Stimulated activated naive CD8-positive, alpha-beta T cell treated with anti-CD3 and anti-CD28 coated beads, Interleukin-15, amount 100 ng/mL, for 72 hours (primary cell): Measurements from ENCODE around the gene ACER3.
"Not testable (repeated sequence)": the region's sequence is repeated elsewhere in the genome, so short reads cannot be mapped to it uniquely, and the experiment has no call there.

ENCODE experiments used
- ATAC-seq: fragments of 150-1000 bp; cut with Tn5 transposase; 2 replicates; pipeline ENCODE4 v1.10.0; 2021; ENCODE audit warnings: mild to moderate bottlenecking, moderate library complexity
- DNase-seq, 2 donors: peaks; one replicate each; pipeline ENCODE4 v3.0.0; 2021 to 2022
- H3K27ac Mint-ChIP-seq, 2 donors: one replicate each; pipeline ENCODE4 v1.8.0; 2022; ENCODE audit warnings: mild to moderate bottlenecking in 2 of 2, mixed read lengths in 2 of 2, moderate library complexity in 2 of 2
- H3K27me3 Mint-ChIP-seq: one replicate; pipeline ENCODE4 v1.8.0; 2022; ENCODE audit warnings: mixed read lengths
- H3K4me1 Mint-ChIP-seq: one replicate; pipeline ENCODE4 v1.8.0; 2022; ENCODE audit warnings: mild to moderate bottlenecking, mixed read lengths
- H3K4me3 Mint-ChIP-seq, 2 donors: one replicate each; pipeline ENCODE4 v1.8.0; 2022; ENCODE audit warnings: mild to moderate bottlenecking in 2 of 2, mixed read lengths in 2 of 2, moderate library complexity in 1 of 2
- H3K9me3 Mint-ChIP-seq, 2 donors: one replicate each; pipeline ENCODE4 v1.8.0; 2022; ENCODE audit warnings: mixed read lengths in 2 of 2

The ACER3 gene

DNA sequence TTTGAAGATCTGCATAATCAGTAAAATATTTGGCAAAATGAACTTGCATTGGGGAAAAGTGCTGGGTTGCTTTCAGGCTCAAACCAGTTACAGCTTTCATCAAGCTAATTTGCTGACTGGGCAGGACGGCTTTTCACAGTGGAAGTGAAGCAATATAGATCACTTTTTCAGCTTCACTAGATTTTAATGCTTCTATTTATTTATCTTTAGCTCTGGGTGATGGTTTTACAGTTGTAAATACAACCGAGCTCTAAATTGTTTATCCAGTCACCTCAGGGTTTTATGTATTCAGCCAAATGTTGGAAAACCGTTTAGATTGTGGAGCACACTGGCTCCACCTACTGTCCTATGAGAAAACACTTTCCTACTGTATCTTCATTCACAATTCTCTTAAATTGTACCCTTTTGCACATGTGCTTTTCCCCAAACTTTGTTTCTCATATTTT is 58.2 kb downstream of the ACER3 start:
- Mint-ChIP-seq H3K4me3 (no peak overlapping the region), H3K27me3 (no peaks in the 10 kb centered on the region), H3K4me1 (peaks cover 12% of the 10 kb centered on the region), H3K27ac (no peak overlapping the region), H3K9me3 (no peaks in the 10 kb centered on the region)
- DNase-seq = no peak
- ATAC-seq = no peak

DNA sequence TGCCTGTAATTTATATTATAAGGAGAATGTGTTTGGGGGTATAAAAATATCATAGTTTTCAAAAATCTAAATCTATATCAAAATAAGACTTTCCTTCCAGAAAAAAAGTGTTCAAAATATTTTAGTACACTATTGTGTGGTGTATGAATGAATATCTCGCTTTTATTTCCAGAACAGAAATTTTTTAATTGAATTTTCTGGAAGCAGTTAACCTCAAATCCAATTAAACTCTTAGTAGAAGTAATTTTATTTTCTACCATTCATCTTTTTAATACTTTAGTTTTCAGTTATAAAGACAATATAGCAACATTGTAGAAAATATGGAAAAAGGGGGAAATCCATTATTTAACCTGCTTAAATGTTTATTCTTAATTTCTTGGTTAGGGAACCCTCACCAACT is 58.7 kb downstream of the ACER3 start:
- H3K27ac Mint-ChIP-seq = no peak overlapping the region
- H3K4me3 Mint-ChIP-seq = no peak overlapping the region
- ATAC-seq = no peak
- H3K9me3 Mint-ChIP-seq = no peaks in the 10 kb centered on the region
- no peaks in the 10 kb centered on the region for H3K27me3 Mint-ChIP-seq
- H3K4me1 Mint-ChIP-seq = peaks cover 12% of the 10 kb centered on the region
- DNase-seq = no peak

DNA sequence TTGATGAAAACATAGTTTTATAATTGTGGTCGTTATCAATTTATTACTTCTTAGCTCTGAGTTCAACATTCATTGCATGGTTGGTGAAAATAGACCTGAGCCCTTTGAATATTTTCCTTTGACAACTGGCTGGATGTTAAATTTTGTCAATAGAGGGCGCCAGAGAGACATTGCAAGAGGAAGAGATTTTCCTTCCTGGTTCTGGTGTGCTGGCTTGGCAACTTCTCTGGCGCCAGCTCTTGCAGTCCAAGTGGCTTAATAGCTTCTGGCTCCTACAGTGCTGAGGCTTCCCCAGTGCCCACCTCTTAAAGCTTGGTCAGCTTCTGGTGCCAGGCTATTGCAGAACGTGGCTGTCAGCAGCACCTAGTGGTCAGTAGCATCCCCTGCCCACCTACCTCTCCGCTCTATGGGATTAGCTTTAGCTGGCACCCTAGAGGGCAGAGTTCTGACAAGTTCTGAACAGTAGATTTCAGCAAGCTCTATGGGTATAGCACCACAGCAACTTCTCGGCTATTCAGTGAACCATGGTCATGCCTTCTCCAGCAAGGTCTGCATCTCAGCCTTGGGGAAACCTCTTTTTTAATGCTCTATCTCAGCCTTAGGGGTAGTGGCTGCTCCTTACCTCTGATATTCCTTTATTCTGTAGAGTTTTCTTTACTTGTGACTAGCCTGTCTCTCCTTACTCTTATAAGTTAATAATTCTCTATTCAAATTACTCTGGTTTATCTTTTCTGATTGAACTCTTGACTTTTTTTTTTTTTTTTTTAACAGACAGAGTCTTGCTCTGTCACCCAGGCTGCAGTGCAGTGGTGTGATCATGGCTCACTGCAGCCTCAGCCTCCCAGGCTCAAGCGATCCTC is 59.4 kb downstream of the ACER3 start:
- Mint-ChIP-seq H3K9me3 (no peaks in the 10 kb centered on the region), H3K4me1 (peaks cover 12% of the 10 kb centered on the region), H3K27me3 (no peaks in the 10 kb centered on the region), H3K4me3 (peak overlapping the region; percentile 42 to 52), H3K27ac (no peak overlapping the region)
- peak; percentile 57 to 59 for DNase-seq
- ATAC-seq = peak; percentile 88

DNA sequence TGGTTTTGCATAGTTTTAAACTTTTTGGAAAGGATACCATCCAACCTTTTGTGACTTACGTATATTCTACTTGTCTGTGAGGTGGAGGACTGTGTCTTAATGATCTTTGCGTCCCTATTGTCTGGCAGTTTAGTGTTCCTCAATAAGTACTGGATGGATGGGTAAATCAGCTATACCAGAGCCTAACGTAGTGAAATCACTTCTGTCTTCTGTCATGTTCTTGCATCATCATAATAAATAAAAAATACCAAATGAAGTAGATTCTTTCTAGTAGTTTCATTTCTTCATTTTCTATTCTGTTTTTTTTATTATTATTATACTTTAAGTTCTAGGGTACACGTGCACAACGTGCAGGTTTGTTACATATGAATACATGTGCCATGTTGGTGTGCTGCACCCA is 66.4 kb downstream of the ACER3 start:
- H3K4me1 Mint-ChIP-seq = no peaks in the 10 kb centered on the region

DNA sequence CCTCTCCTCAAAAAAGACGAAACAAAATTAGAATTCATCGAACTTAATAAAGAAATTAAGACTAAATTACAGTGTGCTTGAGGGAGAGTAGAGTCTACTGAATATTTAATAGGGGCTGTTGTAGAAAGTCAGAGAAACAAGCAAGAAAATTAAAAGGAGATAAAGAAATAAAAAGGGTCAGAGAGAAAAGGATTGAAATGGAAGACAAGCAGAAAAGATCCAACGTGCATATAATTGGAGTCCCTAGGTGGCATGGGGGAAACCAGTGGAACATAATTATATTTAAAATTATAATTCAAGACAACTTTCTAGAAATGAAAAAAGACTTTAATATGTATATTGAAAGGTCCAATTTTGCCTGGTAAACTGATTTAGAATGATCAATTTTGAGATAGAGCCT is 74.3 kb downstream of the ACER3 start:
- Mint-ChIP-seq H3K27ac (peak overlapping the region in 1 of 2 donors; percentile 57), H3K9me3 (peaks cover 5 to 9% of the 10 kb centered on the region in 2 donors), H3K4me3 (no peak overlapping the region), H3K4me1 (no peaks in the 10 kb centered on the region), H3K27me3 (no peaks in the 10 kb centered on the region)
- DNase-seq (no peak), ATAC-seq (no peak)

More for the DNA sequence above, 66.4 kb downstream of the ACER3 start:
- Mint-ChIP-seq H3K27ac (no peak overlapping the region), H3K9me3 (no peaks in the 10 kb centered on the region), H3K27me3 (no peaks in the 10 kb centered on the region), H3K4me3 (no peak overlapping the region)
- ATAC-seq = no peak
- DNase-seq = no peak

DNA sequence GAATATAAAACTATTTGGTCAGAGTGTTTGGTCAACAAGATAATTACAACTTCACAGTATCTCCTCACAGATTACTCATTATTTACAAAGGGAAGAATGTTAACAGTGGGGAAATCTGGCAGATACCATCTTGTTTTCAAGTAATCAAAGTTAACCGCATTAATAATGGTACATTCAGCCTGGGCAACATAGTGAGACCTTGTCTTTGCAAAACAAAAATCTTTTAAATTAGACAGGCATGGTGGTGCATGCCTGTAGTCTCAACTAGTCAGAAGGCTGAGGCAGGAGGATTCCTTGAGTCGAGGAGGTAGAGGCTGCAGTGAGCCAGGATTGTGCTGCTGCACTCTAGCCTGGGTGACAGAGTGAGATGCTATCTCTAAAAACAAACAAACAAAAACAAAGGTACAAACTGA is 78.5 kb downstream of the ACER3 start:
- Mint-ChIP-seq H3K9me3 (peaks cover 21 to 24% of the 10 kb centered on the region in 2 donors), H3K4me3 (no peak overlapping the region), H3K4me1 (no peaks in the 10 kb centered on the region), H3K27ac (no peak overlapping the region), H3K27me3 (no peaks in the 10 kb centered on the region)
- ATAC-seq (no peak), DNase-seq (no peak)

DNA sequence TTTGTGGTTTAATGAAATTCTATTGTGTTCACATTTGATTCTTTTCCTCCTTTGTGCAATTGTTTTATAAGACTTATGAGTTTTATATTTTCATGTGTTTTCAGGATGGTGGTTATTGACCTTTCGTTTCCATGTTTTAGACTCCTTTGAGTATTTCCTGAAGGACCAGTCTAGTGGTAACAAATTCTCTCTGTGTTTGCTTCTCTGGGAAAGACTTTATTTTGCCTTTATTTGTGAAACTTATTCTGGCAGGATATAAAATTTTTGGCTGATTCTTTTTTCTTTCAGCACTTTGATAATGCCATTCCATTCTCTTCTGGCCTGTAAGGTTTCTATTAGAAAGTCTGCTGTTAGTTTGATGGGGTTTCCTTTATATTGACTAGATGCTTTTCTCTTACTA is 83.5 kb downstream of the ACER3 start:
- Mint-ChIP-seq H3K4me1 (peaks cover 12% of the 10 kb centered on the region), H3K27me3 (no peaks in the 10 kb centered on the region), H3K27ac (no peak overlapping the region), H3K4me3 (no peak overlapping the region), H3K9me3 (peaks cover 17 to 30% of the 10 kb centered on the region in 2 donors)
- no peak for DNase-seq
- no peak for ATAC-seq

DNA sequence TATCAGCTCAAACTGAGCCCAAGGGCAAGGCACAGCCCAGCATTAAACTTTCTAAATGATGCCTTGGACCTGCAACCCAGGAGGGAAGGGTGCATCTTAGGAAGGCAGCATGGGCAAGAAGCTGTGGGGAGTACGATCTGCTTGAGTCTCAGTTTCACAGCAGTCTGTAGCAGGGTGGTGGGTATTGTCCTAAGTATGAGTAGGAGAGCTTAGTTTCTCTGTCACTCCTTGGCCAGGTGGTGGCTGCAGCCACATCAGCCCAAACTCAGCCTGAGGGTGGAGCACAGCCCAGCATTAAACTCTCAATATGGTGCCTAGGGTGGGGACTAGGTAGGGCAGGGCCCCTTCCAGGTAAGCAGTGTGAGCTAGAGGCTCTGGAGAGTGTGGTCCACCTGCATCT is 85.5 kb downstream of the ACER3 start:
- no peak for DNase-seq
- Mint-ChIP-seq H3K27me3 (no peaks in the 10 kb centered on the region), H3K4me3 (no peak overlapping the region), H3K9me3 (peaks cover 17 to 30% of the 10 kb centered on the region in 2 donors), H3K27ac (no peak overlapping the region), H3K4me1 (peaks cover 12% of the 10 kb centered on the region)
- ATAC-seq = no peak

DNA sequence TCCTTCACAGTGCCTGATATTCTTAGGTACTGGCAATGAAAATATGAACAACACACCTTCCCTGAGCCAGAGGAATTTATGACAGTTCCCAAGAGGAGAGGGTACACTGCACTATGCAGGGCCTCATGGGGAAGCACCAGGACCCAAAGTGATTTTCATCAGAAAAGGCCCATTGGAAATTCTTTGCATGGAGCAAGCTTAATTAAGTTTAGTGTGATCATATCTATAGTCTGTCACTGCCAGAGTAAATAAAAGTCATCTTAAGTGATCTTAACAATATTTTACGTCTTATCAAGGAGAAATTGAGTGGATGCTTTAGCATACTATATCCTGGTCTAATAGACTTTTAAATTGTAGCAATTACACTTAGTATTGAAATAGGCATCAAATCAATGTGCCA is 86.5 kb downstream of the ACER3 start:
- peaks cover 16 to 30% of the 10 kb centered on the region in 2 donors for H3K9me3 Mint-ChIP-seq
- peaks cover 12% of the 10 kb centered on the region for H3K4me1 Mint-ChIP-seq
- H3K4me3 Mint-ChIP-seq = no peak overlapping the region
- no peak overlapping the region for H3K27ac Mint-ChIP-seq
- no peaks in the 10 kb centered on the region for H3K27me3 Mint-ChIP-seq
- ATAC-seq (no peak), DNase-seq (no peak)

DNA sequence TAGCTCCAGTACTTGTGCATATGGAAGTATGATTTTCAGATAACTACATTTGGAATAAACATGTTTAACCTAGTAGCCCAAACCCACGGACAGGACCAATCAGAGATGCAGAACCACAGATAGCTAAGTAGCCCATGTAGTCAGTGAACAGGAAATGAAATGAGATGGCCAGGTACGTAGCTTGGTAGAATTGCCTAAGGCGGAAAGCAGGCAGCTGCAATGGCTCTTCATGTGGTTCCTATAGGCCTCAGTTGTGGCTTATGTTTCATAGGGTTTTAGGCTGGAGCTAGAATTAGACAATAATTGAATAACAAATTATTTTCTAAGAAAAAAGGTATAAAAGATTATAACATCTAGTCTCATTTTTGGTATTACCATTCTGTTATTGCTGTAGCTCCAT is 87.1 kb downstream of the ACER3 start:
- H3K27ac Mint-ChIP-seq = no peak overlapping the region
- ATAC-seq = no peak
- no peak overlapping the region for H3K4me3 Mint-ChIP-seq

DNA sequence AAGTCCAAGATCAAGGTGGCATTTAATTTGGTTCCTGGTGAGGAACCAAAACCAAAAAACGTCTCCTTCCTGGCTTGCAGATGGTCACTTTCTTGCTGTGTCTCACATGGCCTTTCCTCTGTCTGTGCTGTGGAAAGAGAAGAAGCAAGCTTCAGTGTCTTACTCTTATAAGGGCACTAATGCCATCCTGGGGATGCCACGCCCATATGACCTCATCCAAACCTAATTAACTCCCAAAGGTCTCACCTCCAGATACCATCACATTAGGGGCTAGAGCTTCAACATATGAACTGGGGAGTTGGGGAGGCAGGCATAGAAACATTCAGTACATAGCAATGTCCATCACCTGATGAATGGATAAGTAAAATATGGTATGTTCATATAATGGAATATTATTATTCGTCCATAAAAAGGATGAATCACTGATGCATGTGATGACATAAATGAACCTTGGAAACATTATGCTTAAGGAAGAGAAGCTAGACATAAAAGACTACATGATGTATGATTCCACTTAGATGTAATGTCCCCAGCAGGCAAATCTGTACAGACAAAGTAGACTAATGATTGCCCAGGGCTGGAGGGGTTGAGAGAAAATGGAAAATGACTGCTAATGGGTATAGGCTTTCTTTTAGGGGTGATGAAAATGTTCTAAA is 94.9 kb downstream of the ACER3 start:
- no peak for ATAC-seq
- Mint-ChIP-seq H3K27ac (no peak overlapping the region), H3K9me3 (no peaks in the 10 kb centered on the region), H3K4me1 (no peaks in the 10 kb centered on the region), H3K27me3 (no peaks in the 10 kb centered on the region), H3K4me3 (no peak overlapping the region)
- no peak for DNase-seq

More for the DNA sequence above, 87.1 kb downstream of the ACER3 start:
- peaks cover 12% of the 10 kb centered on the region for H3K4me1 Mint-ChIP-seq
- H3K9me3 Mint-ChIP-seq = peaks cover 12 to 24% of the 10 kb centered on the region in 2 donors
- no peaks in the 10 kb centered on the region for H3K27me3 Mint-ChIP-seq
- DNase-seq = no peak

DNA sequence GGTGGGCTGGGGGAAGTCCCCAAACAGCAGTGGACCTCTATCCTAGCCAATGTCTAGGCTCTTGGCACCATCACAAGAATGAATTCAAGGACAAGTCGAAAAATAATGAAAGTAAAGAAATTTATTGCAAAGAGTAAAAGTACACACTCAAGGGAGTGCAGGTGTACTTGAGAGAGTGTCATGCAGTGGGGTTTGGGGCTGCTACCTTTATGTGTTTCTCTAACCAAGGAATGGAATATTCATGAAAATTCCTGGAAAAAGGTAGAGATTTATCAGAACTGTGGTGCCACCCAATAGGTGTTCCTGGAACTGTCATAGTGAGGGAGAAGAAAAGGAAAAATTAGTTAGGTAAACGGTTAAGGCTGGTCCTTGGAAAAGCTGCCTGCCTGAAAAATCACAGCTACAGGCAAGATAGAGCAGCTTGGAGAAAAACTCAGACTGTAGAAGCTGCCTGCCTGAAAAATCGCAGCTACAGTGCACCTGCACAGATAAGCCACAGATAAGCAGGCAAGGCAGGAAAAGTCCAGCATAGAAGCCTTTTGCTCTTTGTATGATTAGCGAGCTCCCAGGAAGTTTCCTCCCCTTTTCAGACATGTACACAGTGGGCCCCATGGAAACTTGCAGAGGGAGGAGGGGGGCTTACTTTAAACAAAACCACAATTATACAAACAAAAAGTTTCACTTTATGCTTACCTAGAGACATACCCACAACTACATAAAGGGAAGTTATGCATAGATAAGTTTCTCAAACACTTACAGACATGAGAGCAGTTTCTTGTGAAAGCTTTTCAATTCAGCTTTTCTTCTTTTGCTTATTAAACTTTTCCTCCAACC is 102.1 kb downstream of the ACER3 start:
- H3K4me1 Mint-ChIP-seq = peaks cover 12% of the 10 kb centered on the region
- DNase-seq (no peak), ATAC-seq (peak; percentile 62)
- H3K4me3 Mint-ChIP-seq = peak overlapping the region; percentile 1 to 23
- no peak overlapping the region for H3K27ac Mint-ChIP-seq
- H3K9me3 Mint-ChIP-seq = peaks cover 8 to 9% of the 10 kb centered on the region in 2 donors
- H3K27me3 Mint-ChIP-seq = no peaks in the 10 kb centered on the region

DNA sequence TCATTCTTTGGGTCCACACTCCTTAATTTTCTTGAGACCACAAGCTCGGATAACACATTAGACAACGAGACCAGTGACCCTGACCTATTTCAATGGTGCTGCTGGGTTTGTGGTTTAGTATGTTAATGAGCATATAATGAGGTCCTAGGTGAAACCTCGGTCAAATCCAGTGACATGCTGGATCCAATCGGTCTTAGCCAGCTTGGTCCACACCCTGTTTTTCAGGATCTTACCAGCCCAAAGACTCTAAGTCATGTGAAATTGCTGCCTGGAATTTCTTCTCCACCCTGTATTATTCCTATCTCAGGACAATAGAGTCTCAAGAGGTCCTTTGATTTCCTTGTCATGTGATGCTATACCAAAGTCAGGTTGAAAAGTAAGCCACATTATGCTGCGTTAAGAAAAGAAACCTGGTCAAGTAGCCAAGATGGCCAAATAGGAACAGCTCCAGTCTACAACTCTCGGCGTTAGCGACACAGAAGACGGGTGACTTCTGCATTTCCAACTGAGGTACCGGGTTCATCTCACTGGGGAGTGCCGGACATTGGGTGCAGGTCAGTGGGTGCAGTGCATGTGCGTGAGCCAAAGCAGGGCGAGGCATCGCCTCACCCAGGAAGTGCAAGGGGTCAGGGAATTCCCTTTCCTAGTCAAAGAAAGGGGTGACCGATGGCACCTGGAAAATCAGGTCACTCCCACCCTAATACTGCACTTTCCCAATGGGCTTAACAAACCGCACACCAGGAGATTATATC is 102.9 kb downstream of the ACER3 start:
- not testable (repeated sequence) for H3K27me3 Mint-ChIP-seq, H3K4me3 Mint-ChIP-seq, ATAC-seq, H3K9me3 Mint-ChIP-seq, DNase-seq, H3K27ac Mint-ChIP-seq
- H3K4me1 Mint-ChIP-seq = peaks cover 12% of the 10 kb centered on the region

DNA sequence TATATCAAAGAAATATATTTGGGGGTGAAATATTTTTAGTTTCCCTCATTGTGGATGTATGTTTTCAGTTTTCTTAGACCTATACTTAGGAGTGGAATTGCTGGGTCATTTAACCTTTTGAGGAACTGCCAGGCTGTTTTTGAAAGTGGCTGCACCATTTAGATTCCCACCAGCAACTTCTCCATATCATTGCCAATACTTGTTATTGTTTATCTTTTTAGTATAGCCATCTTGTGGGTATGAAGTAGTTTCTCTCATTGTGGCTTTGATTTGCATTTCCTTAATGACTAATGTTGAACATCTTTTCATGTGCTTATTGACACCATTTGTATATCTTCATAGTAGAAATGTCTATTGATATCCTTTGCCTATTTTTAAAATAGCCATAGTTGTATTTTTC is 111.3 kb downstream of the ACER3 start:
- DNase-seq (no peak), ATAC-seq (no peak)
- H3K4me1 Mint-ChIP-seq = no peaks in the 10 kb centered on the region
- no peak overlapping the region for H3K4me3 Mint-ChIP-seq
- H3K27me3 Mint-ChIP-seq = no peaks in the 10 kb centered on the region
- H3K27ac Mint-ChIP-seq = no peak overlapping the region
- H3K9me3 Mint-ChIP-seq = peaks cover 5 to 23% of the 10 kb centered on the region in 2 donors
